HL-60 (cell line): ENCODE measurements around the gene POLD2.

Experiments used
- DNase-seq, 2 experiments: peaks; one replicate each; pipeline ENCODE4 v3.0.0-alpha.2; 2010 to 2020; ENCODE audit warnings: low read depth in 1 of 2, low spot score in 1 of 2
- H3K27ac ChIP-seq: fragments of 250-450 bp; sonication (Bioruptor Pico); replicated peaks from 2 replicates; pipeline ENCODE4 v1.5.1; 2020; ENCODE audit warnings: mild to moderate bottlenecking, moderate library complexity
- H3K27me3 ChIP-seq: fragments of 250-450 bp; sonication (Bioruptor Pico); 2 replicates; pipeline ENCODE4 v1.5.1; 2021; ENCODE audit warnings: mild to moderate bottlenecking, moderate library complexity; ENCODE audit not compliant: insufficient read depth, poor library complexity, severe bottlenecking
- H3K4me3 ChIP-seq: replicated peaks from 2 replicates; pipeline ENCODE4 v1.5.1; 2011; ENCODE audit warnings: mild to moderate bottlenecking, control low read depth, low read length; ENCODE audit not compliant: insufficient read depth
- GABPA ChIP-seq: IDR thresholded peaks from 2 replicates; pipeline ENCODE4 v1.6.1; 2012; ENCODE audit warnings: low read depth
- POLR2AphosphoS5 ChIP-seq: IDR thresholded peaks from 2 replicates; pipeline ENCODE4 v1.6.1; 2012; ENCODE audit warnings: low read depth
- SPI1 ChIP-seq: IDR thresholded peaks from 2 replicates; pipeline ENCODE4 v1.6.1; 2012; ENCODE audit warnings: low read depth, mild to moderate bottlenecking, borderline replicate concordance
- TF ChIP-seq, protein P1 (sequence below): IDR thresholded peaks from one replicate; pipeline ENCODE4 v1.5.1; 2011; ENCODE audit warnings: low read length, control low read depth, inconsistent platforms; ENCODE audit not compliant: insufficient read depth
- TF ChIP-seq, protein P2 (sequence below): IDR thresholded peaks from 2 replicates; pipeline ENCODE4 v1.6.1; 2012; ENCODE audit warnings: low read depth; ENCODE audit not compliant: insufficient replicate concordance

POLD2 gene

DNA sequence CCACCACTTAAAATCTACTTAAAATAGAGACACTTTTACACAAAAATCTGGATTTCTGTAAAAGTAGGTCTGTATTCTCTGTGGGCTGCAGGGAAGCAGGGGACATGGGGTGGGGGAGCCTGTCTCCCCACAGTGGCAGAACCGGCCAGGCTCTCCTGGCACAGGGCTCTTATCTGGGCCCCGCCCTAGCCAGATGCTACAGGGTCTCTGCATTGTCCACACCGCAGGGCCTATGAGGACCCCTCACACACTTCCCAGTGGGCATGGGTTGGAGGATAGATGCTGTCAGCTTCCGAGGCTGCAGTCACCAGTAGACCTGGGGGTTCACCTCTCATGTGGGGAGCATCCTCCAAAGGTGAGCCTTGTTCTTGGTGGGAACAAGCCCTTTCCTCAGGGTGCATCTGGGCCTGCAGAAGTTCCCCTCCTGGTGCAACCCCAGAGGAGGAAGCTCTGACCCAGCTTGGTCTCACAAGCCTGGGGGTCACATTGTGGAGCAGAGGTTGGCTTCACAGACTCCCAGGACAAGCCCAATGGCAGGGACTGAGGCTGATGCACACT, 33.2 kb upstream of the POLD2 start:
- Histone ChIP-seq H3K27me3 (no peaks in the 10 kb centered on the region), H3K27ac (no peak overlapping the region), H3K4me3 (no peak overlapping the region)
- TF ChIP-seq, protein P1, sequence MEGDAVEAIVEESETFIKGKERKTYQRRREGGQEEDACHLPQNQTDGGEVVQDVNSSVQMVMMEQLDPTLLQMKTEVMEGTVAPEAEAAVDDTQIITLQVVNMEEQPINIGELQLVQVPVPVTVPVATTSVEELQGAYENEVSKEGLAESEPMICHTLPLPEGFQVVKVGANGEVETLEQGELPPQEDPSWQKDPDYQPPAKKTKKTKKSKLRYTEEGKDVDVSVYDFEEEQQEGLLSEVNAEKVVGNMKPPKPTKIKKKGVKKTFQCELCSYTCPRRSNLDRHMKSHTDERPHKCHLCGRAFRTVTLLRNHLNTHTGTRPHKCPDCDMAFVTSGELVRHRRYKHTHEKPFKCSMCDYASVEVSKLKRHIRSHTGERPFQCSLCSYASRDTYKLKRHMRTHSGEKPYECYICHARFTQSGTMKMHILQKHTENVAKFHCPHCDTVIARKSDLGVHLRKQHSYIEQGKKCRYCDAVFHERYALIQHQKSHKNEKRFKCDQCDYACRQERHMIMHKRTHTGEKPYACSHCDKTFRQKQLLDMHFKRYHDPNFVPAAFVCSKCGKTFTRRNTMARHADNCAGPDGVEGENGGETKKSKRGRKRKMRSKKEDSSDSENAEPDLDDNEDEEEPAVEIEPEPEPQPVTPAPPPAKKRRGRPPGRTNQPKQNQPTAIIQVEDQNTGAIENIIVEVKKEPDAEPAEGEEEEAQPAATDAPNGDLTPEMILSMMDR = no peak
- TF ChIP-seq GABPA = no peak
- no peak for DNase-seq

DNA sequence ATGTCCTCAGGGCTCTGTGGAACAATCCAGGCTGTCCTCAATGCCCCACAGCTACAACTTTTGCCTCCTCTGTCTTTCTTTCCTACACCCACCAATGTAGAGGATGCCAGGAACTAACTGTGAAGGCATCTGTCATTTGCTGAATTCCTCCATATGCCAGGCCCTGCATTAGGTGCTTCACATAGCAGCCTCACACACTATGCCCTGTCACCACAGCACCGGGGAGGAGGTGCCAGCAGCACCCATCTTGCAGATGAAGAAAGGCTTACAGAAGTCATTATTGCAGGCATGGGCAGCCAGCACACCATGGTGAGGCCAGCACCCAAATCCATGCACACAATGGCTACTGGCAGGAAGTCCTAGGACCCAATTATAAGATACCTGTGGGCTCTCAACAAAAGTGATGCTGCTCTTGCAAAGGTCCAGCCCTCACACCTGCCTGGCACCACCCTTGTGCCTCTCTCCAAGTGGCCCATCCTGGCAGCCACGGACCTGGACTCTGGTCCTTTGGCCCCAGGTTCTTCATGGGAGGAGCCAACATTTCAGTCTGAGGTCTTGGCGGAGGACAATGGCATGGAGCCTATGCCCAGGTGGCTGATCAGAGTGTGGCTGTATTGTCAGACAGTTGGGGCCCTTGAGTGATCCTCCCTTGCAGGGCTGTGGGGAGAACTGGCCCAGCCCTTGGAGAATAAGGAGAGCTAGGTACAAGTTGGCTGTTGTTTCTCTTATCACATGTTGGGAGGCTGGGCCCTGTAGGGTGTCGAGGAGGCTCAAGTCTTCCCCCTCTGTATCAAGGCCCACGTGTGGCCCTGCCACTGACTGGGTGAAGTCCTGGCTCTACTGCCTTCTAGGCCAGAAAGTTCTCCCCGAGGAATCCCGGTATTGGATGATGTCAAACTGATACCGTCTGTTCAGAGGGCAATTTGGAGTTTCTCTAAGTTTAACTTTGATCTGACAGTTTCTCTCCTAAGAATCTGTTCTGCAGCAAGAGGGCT, 32.1 kb upstream of the POLD2 start:
- Histone ChIP-seq H3K27me3 (no peaks in the 10 kb centered on the region), H3K4me3 (no peak overlapping the region), H3K27ac (no peak overlapping the region)
- no peak for DNase-seq
- no peak for TF ChIP-seq GABPA

DNA sequence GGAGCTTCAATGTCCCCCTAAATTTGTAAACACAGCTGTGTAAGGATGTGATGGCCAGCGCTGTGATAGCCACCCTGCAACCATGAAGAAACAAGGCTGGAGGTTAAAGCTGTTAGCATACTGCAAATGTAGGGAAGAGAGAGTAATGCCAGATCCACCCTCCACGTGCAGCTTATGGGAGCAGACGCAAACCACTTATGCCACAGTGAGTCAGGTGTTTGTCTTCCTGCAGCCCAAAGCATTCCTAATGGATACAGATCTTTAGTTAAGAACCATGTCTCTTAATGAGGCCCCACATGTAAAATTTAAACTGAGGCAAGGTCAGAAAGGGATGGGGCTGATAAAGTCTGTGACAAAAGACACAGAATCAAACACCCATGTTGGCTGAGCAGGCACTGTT, 31.4 kb upstream of the POLD2 start:
- H3K27ac ChIP-seq = no peak overlapping the region
- no peak for TF ChIP-seq POLR2AphosphoS5
- no peak for TF ChIP-seq GABPA
- TF ChIP-seq, protein P2, sequence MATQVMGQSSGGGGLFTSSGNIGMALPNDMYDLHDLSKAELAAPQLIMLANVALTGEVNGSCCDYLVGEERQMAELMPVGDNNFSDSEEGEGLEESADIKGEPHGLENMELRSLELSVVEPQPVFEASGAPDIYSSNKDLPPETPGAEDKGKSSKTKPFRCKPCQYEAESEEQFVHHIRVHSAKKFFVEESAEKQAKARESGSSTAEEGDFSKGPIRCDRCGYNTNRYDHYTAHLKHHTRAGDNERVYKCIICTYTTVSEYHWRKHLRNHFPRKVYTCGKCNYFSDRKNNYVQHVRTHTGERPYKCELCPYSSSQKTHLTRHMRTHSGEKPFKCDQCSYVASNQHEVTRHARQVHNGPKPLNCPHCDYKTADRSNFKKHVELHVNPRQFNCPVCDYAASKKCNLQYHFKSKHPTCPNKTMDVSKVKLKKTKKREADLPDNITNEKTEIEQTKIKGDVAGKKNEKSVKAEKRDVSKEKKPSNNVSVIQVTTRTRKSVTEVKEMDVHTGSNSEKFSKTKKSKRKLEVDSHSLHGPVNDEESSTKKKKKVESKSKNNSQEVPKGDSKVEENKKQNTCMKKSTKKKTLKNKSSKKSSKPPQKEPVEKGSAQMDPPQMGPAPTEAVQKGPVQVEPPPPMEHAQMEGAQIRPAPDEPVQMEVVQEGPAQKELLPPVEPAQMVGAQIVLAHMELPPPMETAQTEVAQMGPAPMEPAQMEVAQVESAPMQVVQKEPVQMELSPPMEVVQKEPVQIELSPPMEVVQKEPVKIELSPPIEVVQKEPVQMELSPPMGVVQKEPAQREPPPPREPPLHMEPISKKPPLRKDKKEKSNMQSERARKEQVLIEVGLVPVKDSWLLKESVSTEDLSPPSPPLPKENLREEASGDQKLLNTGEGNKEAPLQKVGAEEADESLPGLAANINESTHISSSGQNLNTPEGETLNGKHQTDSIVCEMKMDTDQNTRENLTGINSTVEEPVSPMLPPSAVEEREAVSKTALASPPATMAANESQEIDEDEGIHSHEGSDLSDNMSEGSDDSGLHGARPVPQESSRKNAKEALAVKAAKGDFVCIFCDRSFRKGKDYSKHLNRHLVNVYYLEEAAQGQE = no peak
- no peak for TF ChIP-seq SPI1
- TF ChIP-seq, protein P1 = no peak
- no peak overlapping the region for H3K4me3 ChIP-seq
- no peaks in the 10 kb centered on the region for H3K27me3 ChIP-seq
- no peak for DNase-seq

DNA sequence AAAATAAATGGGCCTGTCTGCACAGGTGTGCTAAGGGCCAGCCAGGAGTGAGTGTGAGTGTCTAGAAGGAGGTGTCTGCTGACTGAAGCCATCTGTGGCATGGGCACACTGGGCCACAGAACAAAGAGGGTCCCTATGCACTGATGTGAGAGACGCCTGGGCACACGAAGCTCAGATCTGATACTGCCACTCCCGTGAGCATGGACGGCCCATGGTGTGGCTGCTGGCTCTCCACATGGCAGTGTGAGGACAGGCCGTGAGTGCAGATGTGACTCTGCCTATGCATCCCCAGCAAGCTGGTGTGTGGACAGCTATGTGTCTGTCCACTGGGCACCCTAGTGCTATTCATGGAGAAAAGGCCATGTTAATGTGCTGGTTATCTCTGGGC, 30.6 kb upstream of the POLD2 start:
- TF ChIP-seq POLR2AphosphoS5 = no peak
- no peak for TF ChIP-seq GABPA
- TF ChIP-seq, protein P1 = no peak
- TF ChIP-seq, protein P2 = no peak
- TF ChIP-seq SPI1 = no peak
- no peak for DNase-seq
- Histone ChIP-seq H3K4me3 (no peak overlapping the region), H3K27ac (no peak overlapping the region), H3K27me3 (no peaks in the 10 kb centered on the region)
